Measurements from ENCODE around the gene TRIM71. TPM values are rescaled to one million over a fixed set of nuclear protein-coding genes. Genes with fewer than 3 reads are reported as not detected.

TRIM71 gene
- polyA plus RNA-seq, 1 donor (not counting 4 experiments of a cell fraction or from before 2014, with no cell fraction given) = not detected

DNA sequence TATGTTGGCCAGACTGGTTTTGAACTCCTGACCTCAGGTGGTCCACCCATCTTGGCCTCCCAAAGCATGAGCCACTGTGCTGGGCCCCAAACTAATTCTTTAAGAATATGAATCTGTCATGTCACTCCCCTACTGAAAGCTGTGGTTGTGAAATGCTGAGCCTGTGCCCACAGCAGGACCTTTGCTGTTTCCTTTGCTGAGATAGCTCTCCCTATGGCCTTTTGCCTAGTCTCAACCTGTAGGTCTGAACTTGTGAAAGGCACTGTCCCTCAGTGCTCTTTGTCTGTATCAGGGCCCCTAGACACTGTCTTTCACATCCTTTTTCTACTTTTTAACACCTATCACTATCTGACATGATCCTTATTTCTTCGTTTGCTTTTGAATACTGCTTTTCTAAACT lies 70.9 kb downstream of the TRIM71 start:
- FAIRE-seq = no peak
- Histone ChIP-seq H3K79me2 (ENCODE audit: control insufficient read depth, insufficient read depth, low read length) (no peaks in the 10 kb centered on the region), H3K9me1 (ENCODE audit: control insufficient read depth, extremely low read depth, insufficient read depth, low read length) (no peaks in the 10 kb centered on the region), H3K27ac (ENCODE audit: control insufficient read depth, insufficient read depth, low read length) (no peak overlapping the region), H3K9me3 (ENCODE audit: control insufficient read depth, low read depth, low read length) (no peaks in the 10 kb centered on the region), H2AFZ (ENCODE audit: control insufficient read depth, low read length) (no peak overlapping the region), H3K4me1 (ENCODE audit: control insufficient read depth, extremely low read depth, insufficient read depth, low read length) (no peaks in the 10 kb centered on the region), H3K27me3 (ENCODE audit: control insufficient read depth, extremely low read depth, insufficient read depth, low read length) (peaks cover 10% of the 10 kb centered on the region), H3K4me2 (ENCODE audit: control insufficient read depth, extremely low read depth, insufficient read depth, low read depth, low read length) (no peak overlapping the region), H3K36me3 (ENCODE audit: control insufficient read depth in 2 of 2, extremely low read depth in 1 of 2, insufficient read depth in 2 of 2, low read length in 2 of 2) (no peaks in the 10 kb centered on the region), H3K4me3 (ENCODE audit: control insufficient read depth in 2 of 3, extremely low read depth in 1 of 3, insufficient read depth in 2 of 3, low read depth in 1 of 3, low read length in 3 of 3) (no peak overlapping the region), H4K20me1 (ENCODE audit: control insufficient read depth, extremely low read depth, insufficient read depth, low read length) (no peaks in the 10 kb centered on the region), H3K9ac (ENCODE audit: control insufficient read depth, extremely low read depth, insufficient read depth, low read length) (no peak overlapping the region)
- DNase-seq (ENCODE audit: low read depth, low spot score) = no peak
- TF ChIP-seq, protein P1, sequence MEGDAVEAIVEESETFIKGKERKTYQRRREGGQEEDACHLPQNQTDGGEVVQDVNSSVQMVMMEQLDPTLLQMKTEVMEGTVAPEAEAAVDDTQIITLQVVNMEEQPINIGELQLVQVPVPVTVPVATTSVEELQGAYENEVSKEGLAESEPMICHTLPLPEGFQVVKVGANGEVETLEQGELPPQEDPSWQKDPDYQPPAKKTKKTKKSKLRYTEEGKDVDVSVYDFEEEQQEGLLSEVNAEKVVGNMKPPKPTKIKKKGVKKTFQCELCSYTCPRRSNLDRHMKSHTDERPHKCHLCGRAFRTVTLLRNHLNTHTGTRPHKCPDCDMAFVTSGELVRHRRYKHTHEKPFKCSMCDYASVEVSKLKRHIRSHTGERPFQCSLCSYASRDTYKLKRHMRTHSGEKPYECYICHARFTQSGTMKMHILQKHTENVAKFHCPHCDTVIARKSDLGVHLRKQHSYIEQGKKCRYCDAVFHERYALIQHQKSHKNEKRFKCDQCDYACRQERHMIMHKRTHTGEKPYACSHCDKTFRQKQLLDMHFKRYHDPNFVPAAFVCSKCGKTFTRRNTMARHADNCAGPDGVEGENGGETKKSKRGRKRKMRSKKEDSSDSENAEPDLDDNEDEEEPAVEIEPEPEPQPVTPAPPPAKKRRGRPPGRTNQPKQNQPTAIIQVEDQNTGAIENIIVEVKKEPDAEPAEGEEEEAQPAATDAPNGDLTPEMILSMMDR (optimal IDR thresholded peaks at IDR 0.05 in 1 of 3, IDR thresholded peaks at IDR 0.05 in 1 of 3, conservative IDR thresholded peaks at IDR 0.05 in 1 of 3; ENCODE audit: extremely low read depth in 1 of 3, insufficient read depth in 2 of 3, low read length in 3 of 3) = no peak
- no peak for TF ChIP-seq EZH2 (IDR thresholded peaks at IDR 0.05; ENCODE audit: low read length)
- dilution Hi-C loops (cut with MboI; ENCODE audit: extremely low pct_ligation_motif_present, low sequenced_read_pairs) = no loop called here

DNA sequence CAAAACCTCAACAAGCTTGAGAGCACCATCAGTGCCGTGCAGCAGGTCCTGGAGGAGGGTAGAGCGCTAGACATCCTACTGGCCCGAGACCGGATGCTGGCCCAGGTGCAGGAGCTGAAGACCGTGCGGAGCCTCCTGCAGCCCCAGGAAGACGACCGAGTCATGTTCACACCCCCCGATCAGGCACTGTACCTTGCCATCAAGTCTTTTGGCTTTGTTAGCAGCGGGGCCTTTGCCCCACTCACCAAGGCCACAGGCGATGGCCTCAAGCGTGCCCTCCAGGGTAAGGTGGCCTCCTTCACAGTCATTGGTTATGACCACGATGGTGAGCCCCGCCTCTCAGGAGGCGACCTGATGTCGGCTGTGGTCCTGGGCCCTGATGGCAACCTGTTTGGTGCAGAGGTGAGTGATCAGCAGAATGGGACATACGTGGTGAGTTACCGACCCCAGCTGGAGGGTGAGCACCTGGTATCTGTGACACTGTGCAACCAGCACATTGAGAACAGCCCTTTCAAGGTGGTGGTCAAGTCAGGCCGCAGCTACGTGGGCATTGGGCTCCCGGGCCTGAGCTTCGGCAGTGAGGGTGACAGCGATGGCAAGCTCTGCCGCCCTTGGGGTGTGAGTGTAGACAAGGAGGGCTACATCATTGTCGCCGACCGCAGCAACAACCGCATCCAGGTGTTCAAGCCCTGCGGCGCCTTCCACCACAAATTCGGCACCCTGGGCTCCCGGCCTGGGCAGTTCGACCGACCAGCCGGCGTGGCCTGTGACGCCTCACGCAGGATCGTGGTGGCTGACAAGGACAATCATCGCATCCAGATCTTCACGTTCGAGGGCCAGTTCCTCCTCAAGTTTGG lies 72.9 kb downstream of the TRIM71 start:
- DNase-seq (ENCODE audit: low read depth, low spot score) = no peak
- no peak overlapping the region for H3K9ac ChIP-seq (ENCODE audit: control insufficient read depth, extremely low read depth, insufficient read depth, low read length)
- H4K20me1 ChIP-seq (ENCODE audit: control insufficient read depth, extremely low read depth, insufficient read depth, low read length) = no peaks in the 10 kb centered on the region
- peaks cover 20% of the 10 kb centered on the region for H3K27me3 ChIP-seq (ENCODE audit: control insufficient read depth, extremely low read depth, insufficient read depth, low read length)
- H3K79me2 ChIP-seq (ENCODE audit: control insufficient read depth, insufficient read depth, low read length) = no peaks in the 10 kb centered on the region
- TF ChIP-seq EZH2 (IDR thresholded peaks at IDR 0.05; ENCODE audit: low read length) = no peak
- TF ChIP-seq, protein P1 (optimal IDR thresholded peaks at IDR 0.05 in 1 of 3, IDR thresholded peaks at IDR 0.05 in 1 of 3, conservative IDR thresholded peaks at IDR 0.05 in 1 of 3; ENCODE audit: extremely low read depth in 1 of 3, insufficient read depth in 2 of 3, low read length in 3 of 3) = no peak
- no peak overlapping the region for H3K27ac ChIP-seq (ENCODE audit: control insufficient read depth, insufficient read depth, low read length)
- no peaks in the 10 kb centered on the region for H3K9me1 ChIP-seq (ENCODE audit: control insufficient read depth, extremely low read depth, insufficient read depth, low read length)
- no peak overlapping the region for H3K4me2 ChIP-seq (ENCODE audit: control insufficient read depth, extremely low read depth, insufficient read depth, low read depth, low read length)
- H3K4me3 ChIP-seq (ENCODE audit: control insufficient read depth in 2 of 3, extremely low read depth in 1 of 3, insufficient read depth in 2 of 3, low read depth in 1 of 3, low read length in 3 of 3) = no peak overlapping the region
- no peaks in the 10 kb centered on the region for H3K9me3 ChIP-seq (ENCODE audit: control insufficient read depth, low read depth, low read length)
- no peaks in the 10 kb centered on the region for H3K36me3 ChIP-seq (ENCODE audit: control insufficient read depth in 2 of 2, extremely low read depth in 1 of 2, insufficient read depth in 2 of 2, low read length in 2 of 2)
- H3K4me1 ChIP-seq (ENCODE audit: control insufficient read depth, extremely low read depth, insufficient read depth, low read length) = no peaks in the 10 kb centered on the region
- dilution Hi-C loops (cut with MboI; ENCODE audit: extremely low pct_ligation_motif_present, low sequenced_read_pairs) = no loop called here
- H2AFZ ChIP-seq (ENCODE audit: control insufficient read depth, low read length) = no peak overlapping the region
- FAIRE-seq = no peak

Measured in keratinocyte (primary cell).